Endothelial cell of umbilical vein (primary cell): ENCODE measurements around the gene ZDHHC19.

Experiments
- EZH2 ChIP-seq: IDR thresholded peaks from 2 replicates; pipeline ENCODE4 v1.6.1; 2012; ENCODE audit warnings: borderline replicate concordance, low read depth, mild to moderate bottlenecking, moderate library complexity, low read length, inconsistent platforms; ENCODE audit not compliant: severe bottlenecking
- FOS ChIP-seq: IDR thresholded peaks from 2 replicates; pipeline ENCODE4 v1.6.1; 2011; ENCODE audit warnings: mild to moderate bottlenecking, low read length, moderate library complexity, borderline replicate concordance; ENCODE audit not compliant: insufficient read depth
- JUN ChIP-seq: IDR thresholded peaks from 2 replicates; pipeline ENCODE4 v1.6.1; 2011; ENCODE audit warnings: borderline replicate concordance, low read depth; ENCODE audit not compliant: insufficient read length, insufficient read depth
- MYC ChIP-seq: IDR thresholded peaks from one replicate; pipeline ENCODE4 v1.6.1; 2011; ENCODE audit warnings: mild to moderate bottlenecking, low read depth, low read length
- POLR2A ChIP-seq: IDR thresholded peaks from 2 replicates; pipeline ENCODE4 v1.6.1; 2012; ENCODE audit warnings: low read depth, mild to moderate bottlenecking, control low read depth, low read length
- POLR2AphosphoS5 ChIP-seq: IDR thresholded peaks from 2 replicates; pipeline ENCODE4 v1.6.1; 2012; ENCODE audit warnings: low read depth, mild to moderate bottlenecking, control low read depth, low read length, moderate library complexity; ENCODE audit not compliant: insufficient read depth
- TF ChIP-seq, protein P1 (sequence below), 2 donors: IDR thresholded peaks; 1 replicate in 1 of 2; 2 replicates in 1 of 2; pipeline ENCODE4 v1.5.1; 2011; ENCODE audit warnings: low read length in 2 of 2, mild to moderate bottlenecking in 2 of 2, moderate library complexity in 2 of 2, control low read depth in 1 of 2, inconsistent platforms in 1 of 2, low read depth in 1 of 2; ENCODE audit not compliant: insufficient read depth in 1 of 2; ENCODE audit errors: extremely low read depth in 1 of 2
- TF ChIP-seq, protein P2 (sequence below): IDR thresholded peaks from 2 replicates; pipeline ENCODE4 v1.6.1; 2011; ENCODE audit not compliant: insufficient read depth, insufficient read length

DNA sequence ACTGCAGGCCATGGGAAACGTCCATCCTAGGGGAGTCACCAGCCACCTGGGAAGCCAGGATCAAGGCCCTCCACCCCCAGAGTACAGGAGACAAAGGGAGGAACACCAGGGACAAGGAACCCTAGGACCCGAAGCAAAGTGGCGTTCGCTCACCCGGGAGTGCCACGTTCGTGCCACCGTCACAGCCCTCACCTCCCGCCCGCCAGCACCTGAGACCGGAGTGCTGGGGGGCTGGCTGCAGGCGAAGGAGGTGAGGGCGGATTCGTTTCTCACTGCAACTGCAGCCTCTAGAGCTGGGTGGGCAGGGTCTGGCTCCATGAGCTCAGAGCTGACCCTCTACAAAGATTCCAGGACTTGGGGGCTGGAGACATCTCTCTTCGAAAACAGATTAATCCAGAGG is 26.3 kb downstream of the ZDHHC19 start:
- TF ChIP-seq, protein P1, sequence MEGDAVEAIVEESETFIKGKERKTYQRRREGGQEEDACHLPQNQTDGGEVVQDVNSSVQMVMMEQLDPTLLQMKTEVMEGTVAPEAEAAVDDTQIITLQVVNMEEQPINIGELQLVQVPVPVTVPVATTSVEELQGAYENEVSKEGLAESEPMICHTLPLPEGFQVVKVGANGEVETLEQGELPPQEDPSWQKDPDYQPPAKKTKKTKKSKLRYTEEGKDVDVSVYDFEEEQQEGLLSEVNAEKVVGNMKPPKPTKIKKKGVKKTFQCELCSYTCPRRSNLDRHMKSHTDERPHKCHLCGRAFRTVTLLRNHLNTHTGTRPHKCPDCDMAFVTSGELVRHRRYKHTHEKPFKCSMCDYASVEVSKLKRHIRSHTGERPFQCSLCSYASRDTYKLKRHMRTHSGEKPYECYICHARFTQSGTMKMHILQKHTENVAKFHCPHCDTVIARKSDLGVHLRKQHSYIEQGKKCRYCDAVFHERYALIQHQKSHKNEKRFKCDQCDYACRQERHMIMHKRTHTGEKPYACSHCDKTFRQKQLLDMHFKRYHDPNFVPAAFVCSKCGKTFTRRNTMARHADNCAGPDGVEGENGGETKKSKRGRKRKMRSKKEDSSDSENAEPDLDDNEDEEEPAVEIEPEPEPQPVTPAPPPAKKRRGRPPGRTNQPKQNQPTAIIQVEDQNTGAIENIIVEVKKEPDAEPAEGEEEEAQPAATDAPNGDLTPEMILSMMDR (IDR thresholded peaks at IDR 0.05; ENCODE audit: extremely low read depth in 1 of 2, insufficient read depth in 1 of 2, low read depth in 1 of 2, low read length in 2 of 2), result no peak
- TF ChIP-seq POLR2AphosphoS5 (no peak), EZH2 (no peak), POLR2A (no peak), FOS (no peak), MYC (no peak), JUN (no peak)
- TF ChIP-seq, protein P2, sequence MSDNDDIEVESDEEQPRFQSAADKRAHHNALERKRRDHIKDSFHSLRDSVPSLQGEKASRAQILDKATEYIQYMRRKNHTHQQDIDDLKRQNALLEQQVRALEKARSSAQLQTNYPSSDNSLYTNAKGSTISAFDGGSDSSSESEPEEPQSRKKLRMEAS, result no peak
